ENCODE measurements around the gene ABCC10. TPM values are rescaled to one million over a fixed set of nuclear protein-coding genes. Genes with fewer than 3 reads are reported as not detected.
"Not testable (repeated sequence)": the region's sequence is repeated elsewhere in the genome, so short reads cannot be mapped to it uniquely, and the experiment has no call there.

Gene ABCC10
- total RNA-seq, 1 donor from 2014 or later, result 19.1 TPM

DNA sequence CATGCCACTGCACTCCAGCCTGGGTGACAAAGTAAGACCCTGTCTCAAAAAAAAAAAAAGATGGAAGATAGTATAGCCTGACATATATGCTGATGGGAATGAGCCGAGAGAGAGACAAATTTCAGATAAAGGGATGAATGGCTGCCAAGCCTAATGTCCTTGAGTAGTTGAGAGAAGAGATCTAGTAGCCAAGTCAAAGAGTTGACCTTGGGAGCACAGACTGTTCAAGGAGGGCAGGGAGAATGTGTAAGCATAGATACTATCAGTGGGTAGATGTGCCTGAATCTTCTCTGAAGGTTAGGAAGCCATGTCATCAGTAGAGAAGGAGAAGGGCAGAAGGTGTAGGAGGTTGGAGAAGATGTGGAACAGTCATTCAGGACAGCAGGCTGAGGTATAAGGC lies 20.0 kb upstream of the ABCC10 start:
- no peak for DNase-seq (ENCODE audit: low read depth)

DNA sequence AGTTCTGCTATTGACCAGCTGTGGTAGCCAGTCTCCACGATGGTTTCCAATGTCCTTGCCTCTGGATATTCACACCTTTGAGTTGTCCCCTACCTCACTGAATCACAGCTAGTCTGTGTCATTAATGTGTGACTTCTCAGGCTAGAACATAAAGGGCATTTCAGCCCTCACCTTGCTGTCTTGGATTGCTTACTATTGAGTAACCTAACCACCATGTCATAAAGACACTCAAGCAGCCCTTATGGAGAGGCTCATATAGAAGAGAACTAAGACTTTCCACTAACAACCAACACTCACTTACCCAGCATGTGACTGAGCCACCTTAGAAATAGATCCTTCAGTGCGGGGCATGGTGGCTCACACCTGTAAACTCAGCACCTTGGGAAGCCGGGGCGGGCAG lies 19.1 kb upstream of the ABCC10 start:
- DNase-seq (ENCODE audit: low read depth), result no peak

GRCh38 chr6:43410776-43411175 lies 16.6 kb upstream of the ABCC10 start:
- DNase-seq (ENCODE audit: low read depth), result not testable (repeated sequence)

DNA sequence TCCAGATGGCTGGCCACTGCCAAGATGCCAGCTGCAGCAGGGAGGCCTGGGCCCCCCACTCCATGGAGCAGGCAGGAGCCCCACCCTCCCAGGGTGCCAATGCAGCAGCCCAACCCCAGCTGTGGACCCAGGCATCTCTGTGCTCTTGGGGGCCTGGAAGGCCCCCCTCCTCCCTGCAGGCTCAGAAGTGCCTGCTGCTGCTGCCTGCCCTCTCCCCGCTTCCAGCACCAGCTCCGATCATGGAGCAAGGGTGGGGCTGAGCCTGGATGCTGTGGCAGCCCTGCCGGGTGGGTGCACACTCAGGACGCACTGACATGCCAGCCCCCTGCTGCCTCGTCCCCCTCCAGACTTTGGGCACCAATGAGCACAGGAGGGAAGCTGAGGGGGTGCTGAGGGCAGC lies 14.8 kb upstream of the ABCC10 start:
- DNase-seq (ENCODE audit: low read depth), result no peak

DNA sequence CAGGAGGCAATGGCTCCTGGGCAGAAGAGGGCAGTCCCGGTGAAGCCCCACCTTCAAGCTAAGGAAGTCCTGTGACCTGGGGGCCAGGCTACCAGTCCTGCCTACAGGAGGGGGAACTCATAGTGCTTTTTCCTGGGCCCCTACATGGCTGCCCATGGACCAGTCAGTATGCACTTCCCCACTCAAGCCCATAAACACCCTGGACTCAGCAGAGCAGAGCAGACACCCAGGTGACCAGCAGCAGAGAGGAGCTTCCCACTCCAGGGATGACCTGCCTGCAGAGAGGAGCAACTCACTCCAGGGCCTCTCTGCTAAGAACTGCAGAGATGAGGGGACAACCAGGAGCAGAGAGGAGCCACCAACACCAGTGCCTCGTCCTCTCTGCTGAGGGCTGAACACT lies 14.3 kb upstream of the ABCC10 start:
- DNase-seq (ENCODE audit: low read depth), result no peak

- not testable (repeated sequence) for DNase-seq (ENCODE audit: low read depth)
Measured at GRCh38 chr6:43415275-43415674, 12.1 kb upstream of the ABCC10 start.

GRCh38 chr6:43416935-43417334 lies 10.4 kb upstream of the ABCC10 start:
- DNase-seq (ENCODE audit: low read depth), result no peak

DNA sequence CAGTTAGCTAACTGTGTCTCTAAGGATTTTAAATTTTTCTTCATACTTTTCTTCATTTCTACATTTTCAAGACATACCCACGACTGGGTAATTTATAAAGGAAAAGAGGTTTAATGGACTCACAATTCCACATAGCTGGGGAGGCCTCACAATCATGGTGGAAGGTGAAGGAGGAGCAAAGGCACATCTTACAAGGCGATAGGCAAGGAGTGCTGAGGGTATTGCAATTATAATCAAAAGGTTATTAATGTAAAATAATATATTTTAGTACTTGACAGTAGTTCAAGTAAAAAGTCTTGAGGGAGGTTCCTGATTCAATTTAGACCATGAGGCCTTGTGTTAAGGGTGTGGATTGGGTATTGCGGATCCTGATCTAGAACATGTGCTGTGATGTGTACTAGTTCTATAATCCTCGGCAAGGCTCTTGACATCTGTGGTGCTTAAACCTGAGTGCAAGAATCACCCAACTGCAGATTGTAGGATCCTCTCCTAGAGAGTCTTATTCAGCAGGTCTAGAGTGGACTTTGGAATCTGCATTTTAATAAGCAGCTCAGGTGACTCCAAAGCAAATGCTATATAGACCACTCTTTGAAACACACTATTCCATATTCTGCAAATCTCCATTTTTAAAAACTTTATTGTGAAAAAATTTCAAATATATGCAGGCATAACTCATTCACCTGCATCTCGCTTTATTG lies 7.2 kb upstream of the ABCC10 start:
- DNase-seq (ENCODE audit: low read depth), result no peak

- no peak for DNase-seq (ENCODE audit: low read depth)
Measured at GRCh38 chr6:43421831-43422230, 5.5 kb upstream of the ABCC10 start.

- not testable (repeated sequence) for DNase-seq (ENCODE audit: low read depth)
Measured at GRCh38 chr6:43425083-43425482, 2.3 kb upstream of the ABCC10 start.

- no peak for DNase-seq (ENCODE audit: low read depth)
Measured at GRCh38 chr6:43426928-43427405, 374 bp upstream of the ABCC10 start.

DNA sequence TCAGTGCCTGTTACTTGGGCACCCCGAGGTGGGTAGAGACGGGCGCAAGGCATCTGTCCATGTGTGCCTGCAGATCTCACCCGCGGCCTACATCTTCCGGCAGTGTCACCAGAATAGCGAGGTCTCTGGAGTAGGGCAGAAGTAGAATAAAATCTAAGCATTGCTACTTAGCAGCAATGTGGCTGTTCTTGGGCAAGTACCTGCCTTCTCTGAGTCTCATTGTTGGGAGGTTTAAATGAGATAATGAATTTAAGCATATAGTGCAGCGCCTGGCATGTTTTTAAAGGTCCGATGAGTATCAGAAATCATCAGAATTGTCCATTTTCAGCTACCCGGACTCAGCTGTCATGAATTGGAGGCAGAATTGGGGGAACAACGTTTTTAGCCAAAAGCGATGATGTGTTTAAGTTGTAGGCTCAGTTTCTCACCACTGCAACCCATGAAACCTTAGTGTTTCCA lies 800 bp downstream of the ABCC10 start:
- peak; percentile 6 for DNase-seq (ENCODE audit: low read depth)

- no peak for DNase-seq (ENCODE audit: low read depth)
Measured at GRCh38 chr6:43428874-43429273, 1.5 kb downstream of the ABCC10 start.

- no peak for DNase-seq (ENCODE audit: low read depth)
Measured at GRCh38 chr6:43432009-43432945, 4.9 kb downstream of the ABCC10 start.

GRCh38 chr6:43433148-43433547 lies 5.8 kb downstream of the ABCC10 start:
- DNase-seq (ENCODE audit: low read depth), result no peak

DNA sequence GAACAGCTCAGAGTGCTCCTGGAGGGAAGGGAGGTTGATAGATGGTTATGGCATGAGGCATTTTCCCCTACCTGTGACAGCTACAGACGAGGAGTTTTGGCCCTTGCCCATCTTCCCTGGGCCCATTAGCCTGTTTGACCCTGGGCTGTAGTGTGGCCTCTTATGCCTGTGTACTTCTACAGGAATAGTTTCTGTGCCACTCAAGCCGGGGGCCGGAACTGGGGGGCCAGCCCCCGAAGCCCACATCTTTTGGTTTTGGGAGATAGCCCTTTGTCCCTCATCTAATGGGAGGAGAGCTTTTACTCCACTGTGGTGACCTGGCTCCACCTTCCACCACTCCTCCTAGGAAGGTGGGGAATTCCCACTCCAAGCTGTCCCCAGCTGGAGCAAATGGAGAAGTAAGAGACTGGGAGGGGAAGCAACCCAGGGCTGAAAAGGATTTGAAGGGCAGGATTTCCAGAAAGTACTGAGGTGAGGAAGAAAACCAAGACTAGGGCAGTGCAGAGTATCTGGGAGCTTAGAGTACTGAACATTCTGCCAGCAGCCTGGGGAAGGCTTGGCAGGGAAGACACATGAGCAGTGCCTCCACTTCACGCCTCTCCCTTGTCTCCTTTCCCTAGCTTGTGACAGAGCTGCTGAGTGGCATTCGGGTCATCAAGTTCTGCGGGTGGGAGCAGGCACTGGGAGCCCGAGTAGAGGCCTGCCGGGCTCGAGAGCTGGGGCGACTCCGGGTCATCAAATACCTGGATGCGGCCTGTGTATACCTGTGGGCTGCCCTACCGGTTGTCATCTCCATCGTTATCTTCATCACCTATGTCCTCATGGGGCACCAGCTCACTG lies 6.9 kb downstream of the ABCC10 start:
- no peak for DNase-seq (ENCODE audit: low read depth)

DNA sequence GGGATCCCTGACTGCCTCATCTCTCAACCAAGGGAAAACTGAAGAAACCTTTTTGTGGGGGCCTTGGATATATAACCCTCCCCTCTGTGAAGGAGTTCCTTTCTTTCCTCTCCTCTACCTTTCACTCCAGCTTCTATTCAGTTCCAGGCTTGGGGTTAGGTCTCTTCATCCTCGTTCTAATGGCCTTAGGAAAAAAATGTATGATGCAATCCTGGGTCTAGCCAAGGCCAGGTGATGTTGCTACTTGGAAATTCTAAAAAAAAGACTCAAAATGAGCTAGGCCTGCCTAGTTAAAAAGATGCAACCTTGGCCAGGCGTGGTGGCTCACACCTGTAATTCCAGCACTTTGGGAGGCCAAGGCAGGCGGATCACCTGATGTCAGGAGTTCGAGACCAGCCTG lies 7.6 kb downstream of the ABCC10 start:
- no peak for DNase-seq (ENCODE audit: low read depth)

- no peak for DNase-seq (ENCODE audit: low read depth)
Measured at GRCh38 chr6:43435682-43436437, 8.5 kb downstream of the ABCC10 start.

DNA sequence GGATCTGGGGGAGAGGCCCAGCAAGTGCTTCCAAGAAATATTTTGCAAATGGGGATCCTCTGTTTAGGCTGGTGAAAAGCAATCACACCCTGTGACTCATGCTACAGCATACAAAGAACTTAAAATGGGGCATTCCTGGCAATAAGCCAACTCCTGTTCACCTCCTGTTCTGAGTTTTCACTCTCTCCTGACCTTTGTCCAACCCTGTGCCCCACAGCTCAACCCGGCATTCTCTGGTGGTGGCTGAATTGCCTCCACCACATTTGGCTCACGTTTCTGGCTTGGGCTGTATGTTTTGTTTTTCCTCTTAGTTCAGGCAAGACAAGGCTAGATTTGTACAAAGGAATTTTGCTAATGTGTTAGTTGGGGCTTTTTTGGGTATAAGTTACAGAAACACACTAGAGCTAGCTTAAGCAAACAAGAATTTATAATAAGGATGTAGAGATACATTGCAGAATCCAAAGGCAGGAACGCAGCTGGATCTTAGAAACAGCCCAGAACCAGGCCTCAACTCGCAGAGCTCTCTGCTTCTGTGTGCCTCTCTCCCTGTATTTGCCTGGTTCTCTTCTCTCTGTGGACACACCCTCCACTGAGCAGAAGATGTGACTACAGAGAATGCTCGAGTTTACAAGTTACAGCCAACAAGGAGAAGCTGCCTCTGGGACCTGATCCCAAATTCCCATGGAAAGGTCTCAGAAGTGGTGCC lies 9.4 kb downstream of the ABCC10 start:
- peak; percentile 92 for DNase-seq (ENCODE audit: low read depth)

DNA sequence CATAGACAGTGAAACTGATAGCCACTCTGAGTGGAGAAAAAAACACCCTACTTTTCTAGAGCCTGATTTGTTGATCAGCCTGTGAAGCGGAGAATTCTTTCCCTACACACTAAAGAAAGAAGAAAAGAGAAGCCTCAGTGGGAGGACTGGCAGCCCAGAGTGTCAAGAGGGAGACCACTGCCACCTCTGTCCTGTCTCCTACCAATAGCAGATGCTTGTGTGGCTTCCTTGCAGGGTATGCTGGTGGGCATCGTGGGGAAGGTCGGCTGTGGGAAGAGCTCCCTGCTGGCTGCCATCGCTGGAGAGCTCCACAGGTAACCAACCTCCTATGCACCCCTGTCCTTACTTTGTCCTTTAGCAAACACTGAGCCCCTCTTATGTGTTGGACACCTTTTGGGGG lies 10.4 kb downstream of the ABCC10 start:
- no peak for DNase-seq (ENCODE audit: low read depth)

DNA sequence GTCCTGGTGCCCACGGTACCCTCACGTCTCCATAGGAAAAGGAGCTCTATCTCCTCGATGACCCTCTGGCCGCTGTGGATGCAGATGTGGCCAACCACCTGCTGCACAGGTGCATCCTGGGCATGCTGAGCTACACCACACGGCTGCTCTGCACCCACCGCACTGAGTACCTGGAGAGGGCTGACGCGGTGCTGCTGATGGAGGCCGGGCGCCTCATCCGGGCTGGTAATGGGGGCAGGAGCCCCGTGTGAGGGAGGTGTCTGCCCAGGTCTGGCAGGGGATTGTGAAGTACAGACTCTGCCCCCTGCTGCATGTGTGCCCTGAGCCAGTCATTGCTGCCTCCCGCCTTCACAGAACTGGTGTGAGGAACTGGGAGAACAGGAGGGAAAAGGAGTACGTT lies 15.6 kb downstream of the ABCC10 start:
- DNase-seq (ENCODE audit: low read depth), result no peak

All from renal cortical epithelial cell (primary cell).